DMS79 (cell line): ENCODE measurements around the gene GRB7.

ENCODE experiments used
- DNase-seq: peaks from one replicate; lab custom pipeline; 2025; lab: John Stamatoyannopoulos, UW

Gene GRB7

DNA sequence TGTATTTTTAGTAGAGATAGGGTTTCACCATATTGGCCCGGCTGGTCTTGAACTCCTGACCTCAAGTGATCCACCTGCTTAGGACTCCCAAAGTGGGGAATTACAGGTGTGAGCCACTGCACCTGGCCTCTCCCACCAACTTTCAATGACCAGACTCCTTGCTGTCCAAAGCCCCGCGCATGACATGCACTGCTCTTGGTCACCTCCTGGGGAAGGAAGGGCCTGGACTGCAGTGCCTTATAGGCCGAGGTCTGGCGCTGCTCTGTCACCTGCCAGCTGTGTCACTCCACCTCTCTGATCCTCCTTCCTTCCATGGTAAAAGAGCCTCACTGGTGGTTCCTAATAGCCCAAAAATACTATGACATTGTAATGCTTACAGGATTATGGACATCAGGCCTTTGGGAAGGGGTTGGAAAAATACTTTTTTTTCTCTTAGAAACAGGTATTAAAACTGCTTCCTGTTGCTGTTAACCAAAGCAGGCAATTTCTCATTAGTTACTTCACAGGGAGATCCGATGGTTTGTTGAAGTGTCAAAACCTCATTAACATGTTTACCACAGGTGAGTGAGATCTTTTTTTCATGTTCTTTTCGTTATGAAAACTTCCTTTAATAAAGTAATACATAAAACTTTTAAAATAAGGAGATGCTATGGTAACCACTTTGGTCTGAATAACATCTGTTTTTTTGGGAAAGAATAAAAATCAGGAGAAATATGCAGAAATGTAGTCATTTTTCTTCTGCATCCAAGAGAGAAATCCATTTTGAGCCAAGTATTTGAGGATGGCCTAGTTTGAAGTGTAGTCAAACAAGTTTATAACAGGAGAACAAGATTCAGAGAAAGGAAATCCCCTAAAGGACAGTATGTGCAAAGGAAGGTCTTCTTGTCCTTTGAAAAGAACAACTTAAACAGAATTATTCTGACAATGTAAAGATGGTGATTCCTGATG is 35.5 kb downstream of the GRB7 start:
- DNase-seq, result no peak

GRCh38 chr17:39774047-39774446 is 36.3 kb downstream of the GRB7 start:
- DNase-seq, result no peak

DNA sequence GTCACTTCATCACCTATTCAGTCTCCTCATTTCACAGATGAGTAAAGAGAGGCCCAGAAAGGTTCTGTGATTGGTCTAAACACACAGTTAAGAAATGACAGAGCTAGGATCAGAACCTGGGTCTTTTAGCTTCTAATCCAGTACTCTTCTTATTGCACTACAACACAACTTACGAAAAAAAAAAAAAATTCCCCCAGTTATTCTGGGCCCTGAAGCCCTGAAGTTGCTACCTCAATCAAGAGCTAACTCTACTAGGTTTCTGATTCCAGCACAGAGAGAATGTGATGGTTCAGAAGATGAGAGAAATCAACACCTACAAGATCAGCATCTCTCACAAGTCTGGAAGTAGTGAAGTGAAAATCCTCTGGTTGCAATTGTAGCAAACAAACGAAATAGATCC is 37.3 kb downstream of the GRB7 start:
- DNase-seq, result no peak

- no peak for DNase-seq
Observed at GRCh38 chr17:39776252-39776651, 38.5 kb downstream of the GRB7 start.

DNA sequence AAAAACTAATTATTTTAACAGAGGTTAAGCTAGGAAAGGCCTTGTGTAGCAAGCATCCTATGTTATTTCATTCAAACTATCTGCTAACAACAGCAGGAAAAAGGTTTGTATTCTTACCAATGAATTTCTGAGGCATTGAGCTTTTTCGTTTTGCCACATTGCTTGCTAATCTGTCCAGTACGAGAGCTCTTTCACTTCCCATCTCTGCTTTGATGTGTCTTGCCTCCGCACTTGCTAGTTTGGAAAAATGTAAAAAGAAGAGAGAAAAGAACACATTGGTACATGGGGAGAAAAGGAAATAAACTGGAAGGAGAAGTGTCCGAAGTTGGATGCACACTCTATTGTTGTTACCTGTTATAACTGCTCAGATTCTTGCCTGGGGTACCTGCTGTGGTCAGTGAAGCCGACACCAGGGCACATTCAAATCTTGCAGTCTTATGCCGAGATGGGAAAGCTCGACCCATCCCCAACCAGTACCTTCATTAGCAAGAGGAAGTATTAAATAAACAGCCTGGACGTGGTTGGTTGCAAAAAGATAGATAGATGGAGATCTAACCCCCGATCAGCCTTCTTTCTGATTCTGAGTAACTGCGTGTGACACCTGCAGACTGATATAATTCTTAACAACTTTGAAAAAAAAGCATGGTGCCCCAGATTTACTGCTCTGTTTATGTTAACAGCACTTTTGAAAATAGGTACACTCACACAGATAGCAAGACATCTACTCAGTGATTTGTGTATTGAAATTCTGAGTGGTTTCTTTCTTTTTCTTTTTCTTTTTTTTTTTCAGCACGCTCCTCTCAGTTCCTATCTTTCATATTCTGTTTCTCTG is 40.0 kb downstream of the GRB7 start:
- DNase-seq, result no peak

DNA sequence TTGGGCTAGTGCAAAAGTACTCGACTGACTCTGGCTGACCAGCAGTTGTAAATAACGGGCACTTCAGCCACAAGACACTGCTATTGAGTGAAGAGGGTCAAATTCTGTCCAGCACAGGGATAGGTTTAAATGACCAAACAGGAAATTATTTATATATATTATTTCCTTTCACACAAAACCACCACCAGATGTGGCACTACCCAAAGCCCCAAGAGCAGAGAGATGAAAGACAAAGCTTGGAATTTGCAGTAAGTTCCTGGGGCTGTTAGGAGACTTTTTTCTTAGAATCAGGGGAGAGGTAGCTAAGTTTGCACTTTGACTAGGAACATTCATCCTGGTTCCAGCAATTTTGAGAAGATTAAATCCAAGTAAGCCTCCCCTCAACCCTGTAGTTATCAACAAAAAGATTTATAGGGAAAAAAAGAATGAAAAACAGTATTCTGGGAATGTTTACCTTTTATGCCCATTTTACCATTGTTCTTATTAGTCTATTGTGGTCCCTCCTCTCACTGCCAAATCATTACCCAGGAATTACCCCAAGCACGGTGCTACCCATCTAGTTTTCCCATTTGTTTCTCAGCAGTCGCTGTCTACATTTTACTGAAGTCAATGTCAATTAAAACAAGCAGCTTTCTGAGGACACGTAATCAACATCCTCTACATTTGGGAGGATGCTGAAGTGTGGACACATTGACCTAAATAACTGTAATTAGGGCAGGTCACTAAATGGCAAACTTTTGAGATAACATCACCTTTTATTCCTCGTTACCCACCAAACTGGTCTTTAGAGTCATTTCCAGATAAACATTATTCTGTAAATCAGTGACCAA is 43.5 kb downstream of the GRB7 start:
- DNase-seq, result no peak

DNA sequence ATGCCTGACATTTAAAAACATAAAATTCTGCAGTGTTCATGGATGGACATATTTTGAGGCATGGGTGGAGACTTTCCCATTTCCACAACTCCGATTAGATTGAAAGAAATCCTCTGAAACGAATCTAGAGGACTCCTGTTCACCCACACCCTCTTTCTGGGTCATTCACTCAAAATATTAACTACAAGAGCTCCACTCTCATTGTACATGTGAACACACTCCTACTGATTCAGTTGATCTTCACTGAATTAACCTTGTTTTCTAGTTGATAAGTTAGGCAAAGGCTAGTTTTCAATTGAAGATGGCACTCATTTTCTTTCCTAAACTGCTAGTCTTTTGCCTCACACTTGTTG is 44.1 kb downstream of the GRB7 start:
- DNase-seq, result no peak

DNA sequence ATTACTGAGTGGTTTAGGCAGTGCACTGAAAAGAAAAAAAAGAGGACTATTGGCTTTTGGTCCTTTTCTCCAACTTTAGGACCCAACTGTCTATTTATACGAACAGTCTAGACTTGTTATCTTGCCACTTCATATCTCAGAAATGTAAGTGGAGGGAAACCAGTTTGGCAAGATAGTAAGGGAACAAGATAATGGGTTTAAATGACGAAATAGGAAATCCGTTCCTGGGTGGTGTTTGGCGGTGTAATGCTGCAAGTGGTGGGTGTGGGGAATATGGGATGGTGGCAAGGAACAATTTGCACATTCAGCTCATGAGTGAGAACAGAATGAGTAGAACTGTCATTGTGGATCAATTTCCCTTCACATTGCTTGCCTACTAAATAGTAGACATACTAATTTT is 44.7 kb downstream of the GRB7 start:
- DNase-seq, result peak; percentile 68

DNA sequence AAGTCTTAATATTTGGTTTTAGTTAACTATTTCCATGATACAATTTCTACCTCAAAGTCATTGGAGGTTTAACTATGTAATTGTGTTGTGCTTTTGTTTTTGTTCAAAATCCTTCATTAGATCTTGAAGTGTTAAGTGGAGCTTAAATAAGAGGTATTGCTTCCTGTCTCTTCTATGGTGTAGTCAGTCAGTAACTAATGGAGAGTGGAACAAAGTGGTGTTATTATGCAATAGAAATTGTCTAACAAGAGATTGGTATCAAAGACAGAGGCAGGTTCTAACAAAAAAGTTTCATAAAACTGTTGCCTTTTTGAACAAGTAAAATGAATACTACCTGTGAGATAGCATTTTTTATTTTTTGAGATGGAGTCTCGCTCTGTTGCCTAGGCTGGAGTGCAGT is 45.2 kb downstream of the GRB7 start:
- DNase-seq, result no peak

- no peak for DNase-seq
Observed at GRCh38 chr17:39787041-39787440, 49.3 kb downstream of the GRB7 start.

DNA sequence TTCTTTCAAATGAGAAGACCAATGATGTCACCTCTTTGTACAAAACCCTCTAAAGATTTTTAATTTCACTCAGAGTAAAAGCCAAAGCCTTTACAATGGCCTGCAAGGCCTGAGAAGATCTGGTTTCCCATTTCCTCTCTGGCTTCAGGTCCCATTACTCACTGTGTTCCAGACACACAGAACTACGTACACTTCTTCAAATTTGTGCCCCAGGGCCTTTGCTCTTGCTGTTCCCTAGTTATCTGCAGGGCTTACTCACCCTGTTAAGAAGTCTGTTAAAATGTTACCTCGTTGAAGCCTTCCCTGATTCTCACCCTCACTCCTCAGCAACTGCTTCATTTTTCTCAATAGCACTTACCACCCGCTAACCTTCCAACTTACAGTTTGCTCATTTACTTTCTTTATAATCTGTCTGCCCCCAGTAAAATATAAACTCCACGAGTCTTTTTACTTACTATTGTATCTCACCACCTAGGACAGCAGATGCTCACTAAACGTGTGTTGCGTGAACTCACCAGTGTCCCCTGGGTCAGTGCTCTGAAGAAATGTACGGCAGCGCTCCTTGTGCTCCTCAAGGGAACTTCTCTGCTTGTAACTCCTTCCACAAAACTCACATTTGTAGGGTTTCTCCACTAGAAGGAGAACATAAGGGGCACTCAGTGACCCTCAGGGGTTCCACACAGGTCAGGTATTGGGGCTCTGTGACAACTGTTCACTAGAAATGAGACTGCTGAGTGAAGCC is 50.2 kb downstream of the GRB7 start:
- no peak for DNase-seq

GRCh38 chr17:39791111-39791992 is 53.6 kb downstream of the GRB7 start:
- DNase-seq, result no peak

GRCh38 chr17:39792526-39793221 is 54.9 kb downstream of the GRB7 start:
- DNase-seq, result no peak

DNA sequence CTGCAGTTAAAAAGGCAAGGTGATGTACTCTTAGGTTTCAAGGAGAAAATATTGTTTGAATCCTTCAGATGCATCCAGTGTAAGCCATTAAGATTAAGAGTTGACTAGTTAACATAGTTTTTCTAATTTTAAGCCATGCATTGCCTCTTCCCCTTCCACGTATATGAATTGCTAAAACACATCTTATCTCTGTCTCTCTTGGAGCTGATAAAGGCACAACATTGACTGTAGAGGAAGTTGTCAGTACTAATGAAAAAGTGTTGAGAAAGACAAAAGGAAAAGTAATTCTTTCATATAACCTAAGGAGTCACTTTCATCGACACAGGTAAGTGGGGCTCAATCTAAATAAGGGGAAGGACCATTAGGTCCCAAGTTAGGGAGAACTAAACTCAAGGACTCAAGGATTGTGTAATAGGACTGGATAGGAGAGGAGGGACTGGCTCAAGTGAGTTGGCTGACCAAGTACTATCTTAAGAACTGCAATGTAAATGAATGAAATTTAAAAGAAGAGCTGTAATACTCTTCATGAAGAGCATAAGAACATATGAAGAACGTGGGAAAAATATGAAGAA is 55.6 kb downstream of the GRB7 start:
- DNase-seq, result no peak

- DNase-seq, result peak; percentile 93
Observed at GRCh38 chr17:39794249-39794970, 56.7 kb downstream of the GRB7 start.
